PC-3 (cell line): Measurements from ENCODE around the gene IBA57.

Source experiments
- EZH2 ChIP-seq: fragments of 300-600 bp; sonication (generic); IDR thresholded peaks from one replicate; pipeline ENCODE4 v1.6.1; 2017; ENCODE audit warnings: antibody characterized with exemption, mild to moderate bottlenecking, low read length; ENCODE audit not compliant: unreplicated experiment
- EZH2phosphoT487 ChIP-seq: fragments of 300-600 bp; sonication (generic); IDR thresholded peaks from 2 replicates; pipeline ENCODE4 v1.6.1; 2018; ENCODE audit warnings: mild to moderate bottlenecking, antibody characterized with exemption, low read length, borderline replicate concordance
- TF ChIP-seq, protein P1 (sequence below): fragments of 300-600 bp; sonication (generic); conservative IDR thresholded peaks from 2 replicates; pipeline ENCODE4 v1.5.1; 2017; ENCODE audit warnings: antibody characterized with exemption, low read depth, mild to moderate bottlenecking, low read length

DNA sequence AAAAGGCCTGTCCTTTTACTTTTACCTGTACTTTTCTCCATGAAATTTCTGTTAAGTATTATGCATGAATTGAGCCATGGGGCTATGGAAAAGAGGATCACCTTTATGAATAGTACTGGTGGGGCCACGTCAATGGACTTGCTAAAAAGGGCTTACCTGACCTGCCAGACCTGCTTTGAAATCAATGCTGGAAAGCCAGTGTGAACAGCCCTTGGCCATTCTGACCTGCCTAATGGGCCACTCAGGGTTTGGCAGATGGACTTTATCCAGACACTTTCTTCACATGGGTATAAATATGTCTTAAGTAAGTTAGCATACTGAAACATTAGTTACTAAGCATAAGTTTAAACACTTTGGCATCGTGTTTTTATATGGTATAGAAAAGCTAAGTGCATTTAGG is 33.8 kb upstream of the IBA57 start:
- TF ChIP-seq, protein P1, sequence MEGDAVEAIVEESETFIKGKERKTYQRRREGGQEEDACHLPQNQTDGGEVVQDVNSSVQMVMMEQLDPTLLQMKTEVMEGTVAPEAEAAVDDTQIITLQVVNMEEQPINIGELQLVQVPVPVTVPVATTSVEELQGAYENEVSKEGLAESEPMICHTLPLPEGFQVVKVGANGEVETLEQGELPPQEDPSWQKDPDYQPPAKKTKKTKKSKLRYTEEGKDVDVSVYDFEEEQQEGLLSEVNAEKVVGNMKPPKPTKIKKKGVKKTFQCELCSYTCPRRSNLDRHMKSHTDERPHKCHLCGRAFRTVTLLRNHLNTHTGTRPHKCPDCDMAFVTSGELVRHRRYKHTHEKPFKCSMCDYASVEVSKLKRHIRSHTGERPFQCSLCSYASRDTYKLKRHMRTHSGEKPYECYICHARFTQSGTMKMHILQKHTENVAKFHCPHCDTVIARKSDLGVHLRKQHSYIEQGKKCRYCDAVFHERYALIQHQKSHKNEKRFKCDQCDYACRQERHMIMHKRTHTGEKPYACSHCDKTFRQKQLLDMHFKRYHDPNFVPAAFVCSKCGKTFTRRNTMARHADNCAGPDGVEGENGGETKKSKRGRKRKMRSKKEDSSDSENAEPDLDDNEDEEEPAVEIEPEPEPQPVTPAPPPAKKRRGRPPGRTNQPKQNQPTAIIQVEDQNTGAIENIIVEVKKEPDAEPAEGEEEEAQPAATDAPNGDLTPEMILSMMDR = no peak
- TF ChIP-seq EZH2 (no peak), EZH2phosphoT487 (no peak)
